DMS153 (cell line): ENCODE measurements around the gene CCDC32.

Experiments used
- DNase-seq: peaks from one replicate; lab custom pipeline; 2025; lab: John Stamatoyannopoulos, UW

Gene CCDC32

GRCh38 chr15:40511472-40512133 is 53.2 kb downstream of the CCDC32 start:
- no peak for DNase-seq

DNA sequence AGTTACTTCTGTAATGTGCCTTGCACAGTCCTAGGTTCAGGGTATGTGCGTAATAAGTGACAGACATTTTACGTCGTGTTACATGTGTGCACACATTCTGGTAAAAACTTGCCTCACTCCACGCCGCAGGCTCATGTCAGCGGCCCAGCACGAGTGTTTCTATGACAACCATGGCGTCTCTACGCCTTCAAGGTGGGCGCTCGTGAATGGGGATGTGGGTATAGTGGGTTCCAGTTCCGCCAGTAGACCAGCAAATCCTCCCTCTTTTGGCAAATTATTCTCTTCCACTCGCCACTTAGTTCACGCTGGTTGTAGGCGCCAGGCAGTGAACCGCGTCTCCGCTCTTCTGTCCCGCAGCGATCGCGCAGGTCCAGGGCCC is 53.8 kb downstream of the CCDC32 start:
- DNase-seq = no peak

- no peak for DNase-seq
Measured at GRCh38 chr15:40510201-40510600, 54.6 kb downstream of the CCDC32 start.

- no peak for DNase-seq
Measured at GRCh38 chr15:40508216-40508615, 56.6 kb downstream of the CCDC32 start.

GRCh38 chr15:40506964-40507571 is 57.8 kb downstream of the CCDC32 start:
- DNase-seq = peak; percentile 26
